ENCODE data around the gene FAM25G.
A peak's percentile ranks its signal among the peaks of the same experiment; 100 is the strongest.

Gene FAM25G

GRCh38 chr10:47440207-47440606 is 51.3 kb downstream of the FAM25G start:
- no peak for DNase-seq (ENCODE audit: low read depth)
- no peak for TF ChIP-seq CTCF (conservative IDR thresholded peaks at IDR 0.05; ENCODE audit: low read length)
- no peak overlapping the region for H3K4me3 ChIP-seq (ENCODE audit: low read length)

GRCh38 chr10:47438857-47439474 is 52.5 kb downstream of the FAM25G start:
- peak; percentile 68 for DNase-seq (ENCODE audit: low read depth)
- no peak overlapping the region for H3K4me3 ChIP-seq (ENCODE audit: low read length)
- peak; percentile 80 for TF ChIP-seq CTCF (conservative IDR thresholded peaks at IDR 0.05; ENCODE audit: low read length)
